ENCODE results near the gene NIN. TPM values are rescaled to one million over a fixed set of nuclear protein-coding genes. Genes with fewer than 3 reads are reported as not detected.

The NIN gene
- total RNA-seq, 3 donors from 2014 or later, result 20.5 to 36.3 (median 27.9) TPM

DNA sequence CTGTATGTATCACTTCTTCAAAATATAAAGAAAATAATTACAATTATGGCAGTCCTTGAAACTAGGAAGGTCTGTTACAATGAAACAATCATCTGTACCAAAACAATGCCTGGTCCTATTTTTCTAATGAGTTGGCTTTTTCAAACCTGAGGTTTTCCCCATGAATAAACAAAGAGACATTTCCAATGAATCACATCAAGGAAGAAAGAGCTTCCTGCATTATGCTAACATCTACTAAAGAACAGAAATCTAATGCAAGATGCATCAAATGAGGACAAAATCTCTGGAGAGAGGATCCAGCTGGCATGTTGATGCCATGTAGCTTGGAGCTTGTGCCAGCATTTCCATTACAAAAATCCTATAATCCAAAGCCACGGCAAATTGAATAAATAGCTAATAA lies 29.3 kb downstream of the NIN start:
- Histone ChIP-seq H3K4me3 (no peak overlapping the region), H3K36me3 (ENCODE audit: low read depth) (no peaks in the 10 kb centered on the region), H3K4me1 (ENCODE audit: low read depth) (no peaks in the 10 kb centered on the region), H3K9me3 (no peaks in the 10 kb centered on the region)
- intact Hi-C loops (cut with DNase I, micrococcal nuclease), result no loop called here
- TF ChIP-seq, protein P1, sequence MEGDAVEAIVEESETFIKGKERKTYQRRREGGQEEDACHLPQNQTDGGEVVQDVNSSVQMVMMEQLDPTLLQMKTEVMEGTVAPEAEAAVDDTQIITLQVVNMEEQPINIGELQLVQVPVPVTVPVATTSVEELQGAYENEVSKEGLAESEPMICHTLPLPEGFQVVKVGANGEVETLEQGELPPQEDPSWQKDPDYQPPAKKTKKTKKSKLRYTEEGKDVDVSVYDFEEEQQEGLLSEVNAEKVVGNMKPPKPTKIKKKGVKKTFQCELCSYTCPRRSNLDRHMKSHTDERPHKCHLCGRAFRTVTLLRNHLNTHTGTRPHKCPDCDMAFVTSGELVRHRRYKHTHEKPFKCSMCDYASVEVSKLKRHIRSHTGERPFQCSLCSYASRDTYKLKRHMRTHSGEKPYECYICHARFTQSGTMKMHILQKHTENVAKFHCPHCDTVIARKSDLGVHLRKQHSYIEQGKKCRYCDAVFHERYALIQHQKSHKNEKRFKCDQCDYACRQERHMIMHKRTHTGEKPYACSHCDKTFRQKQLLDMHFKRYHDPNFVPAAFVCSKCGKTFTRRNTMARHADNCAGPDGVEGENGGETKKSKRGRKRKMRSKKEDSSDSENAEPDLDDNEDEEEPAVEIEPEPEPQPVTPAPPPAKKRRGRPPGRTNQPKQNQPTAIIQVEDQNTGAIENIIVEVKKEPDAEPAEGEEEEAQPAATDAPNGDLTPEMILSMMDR (IDR thresholded peaks at IDR 0.05), result no peak
- DNase-seq, result no peak
- no peak for ATAC-seq

- no peaks in the 10 kb centered on the region for H3K36me3 ChIP-seq (ENCODE audit: low read depth)
- no peaks in the 10 kb centered on the region for H3K4me1 ChIP-seq (ENCODE audit: low read depth)
- ATAC-seq (no peak), DNase-seq (no peak)
- no peaks in the 10 kb centered on the region for H3K9me3 ChIP-seq
- intact Hi-C loops (cut with DNase I, micrococcal nuclease), result no loop called here
- TF ChIP-seq, protein P1 (IDR thresholded peaks at IDR 0.05), result no peak
- H3K4me3 ChIP-seq, result no peak overlapping the region
Measured at GRCh38 chr14:50800032-50800431, 30.9 kb downstream of the NIN start.

GRCh38 chr14:50798048-50798421 lies 32.9 kb downstream of the NIN start:
- intact Hi-C loops (cut with DNase I, micrococcal nuclease), result no loop called here

GRCh38 chr14:50797250-50798047 lies 33.5 kb downstream of the NIN start:
- Histone ChIP-seq H3K4me3 (no peak overlapping the region), H3K4me1 (ENCODE audit: low read depth) (no peaks in the 10 kb centered on the region), H3K9me3 (no peaks in the 10 kb centered on the region), H3K36me3 (ENCODE audit: low read depth) (no peaks in the 10 kb centered on the region)
- TF ChIP-seq, protein P1 (IDR thresholded peaks at IDR 0.05), result no peak
- intact Hi-C loops (cut with DNase I, micrococcal nuclease), result no loop called here
- DNase-seq (no peak), ATAC-seq (no peak)

More at GRCh38 chr14:50798048-50798421, 32.9 kb downstream of the NIN start:
- no peaks in the 10 kb centered on the region for H3K9me3 ChIP-seq
- TF ChIP-seq, protein P1 (IDR thresholded peaks at IDR 0.05), result no peak
- DNase-seq (no peak), ATAC-seq (peak; percentile 36)
- no peaks in the 10 kb centered on the region for H3K36me3 ChIP-seq (ENCODE audit: low read depth)
- no peak overlapping the region for H3K4me3 ChIP-seq
- no peaks in the 10 kb centered on the region for H3K4me1 ChIP-seq (ENCODE audit: low read depth)

- TF ChIP-seq, protein P1 (IDR thresholded peaks at IDR 0.05), result no peak
- no peak for DNase-seq
- no peaks in the 10 kb centered on the region for H3K9me3 ChIP-seq
- H3K4me1 ChIP-seq (ENCODE audit: low read depth), result no peaks in the 10 kb centered on the region
- H3K36me3 ChIP-seq (ENCODE audit: low read depth), result no peaks in the 10 kb centered on the region
- no peak overlapping the region for H3K4me3 ChIP-seq
- intact Hi-C loops (cut with DNase I, micrococcal nuclease), result no loop called here
- ATAC-seq, result no peak
Measured at GRCh38 chr14:50796390-50796789, 34.6 kb downstream of the NIN start.
